HFFc6 (cell line): ENCODE measurements around the gene MIOX. TPM values are rescaled to one million over a fixed set of nuclear protein-coding genes. Genes with fewer than 3 reads are reported as not detected.

Experiments used
- DNase-seq: peaks from one replicate; pipeline ENCODE4 v3.0.0-alpha.2; 2018
- H3K27ac Mint-ChIP-seq: 2 replicates; pipeline ENCODE4 v1.8.0; 2020; ENCODE audit warnings: mild to moderate bottlenecking, mixed read lengths
- H3K27me3 Mint-ChIP-seq: 2 replicates; pipeline ENCODE4 v1.8.0; 2021; ENCODE audit warnings: mild to moderate bottlenecking, moderate library complexity, mixed read lengths; ENCODE audit not compliant: insufficient read depth
- H3K36me3 Mint-ChIP-seq: 2 replicates; pipeline ENCODE4 v1.8.0; 2021; ENCODE audit warnings: low read depth, mixed read lengths
- H3K4me1 Mint-ChIP-seq: 2 replicates; pipeline ENCODE4 v1.8.0; 2020; ENCODE audit warnings: low read depth, mixed read lengths
- H3K4me3 Mint-ChIP-seq: 2 replicates; pipeline ENCODE4 v1.8.0; 2020; ENCODE audit warnings: mild to moderate bottlenecking, moderate library complexity, mixed read lengths
- H3K9me3 Mint-ChIP-seq: 2 replicates; pipeline ENCODE4 v1.8.0; 2020; ENCODE audit warnings: mild to moderate bottlenecking, mixed read lengths
- CTCF ChIP-seq: fragments of 200-600 bp; sonication (generic); IDR thresholded peaks from 2 replicates; pipeline ENCODE4 v1.5.0; 2021; ENCODE audit warnings: antibody characterized with exemption, mild to moderate bottlenecking
- total RNA-seq, 6 experiments: library from RNA; stranded (reverse); fragmentation: NEBNext Ultra II Directional; extraction: Animal tissue kit (Norgen Biotek cat#: 25700); gene quantifications; 2 replicates in 1 of 6; 3 replicates in 5 of 6; pipeline ENCODE4 v1.2.3, GENCODE V29; 2021

The MIOX gene
- total RNA-seq, 6 experiments from 2014 or later = not detected

GRCh38 chr22:50528682-50529415, 42.2 kb downstream of the MIOX start:
- H3K4me3 Mint-ChIP-seq = no peak overlapping the region
- H3K9me3 Mint-ChIP-seq = no peaks in the 10 kb centered on the region
- DNase-seq = no peak
- H3K27ac Mint-ChIP-seq = no peak overlapping the region
- peaks cover 19% of the 10 kb centered on the region for H3K4me1 Mint-ChIP-seq
- peaks cover 7% of the 10 kb centered on the region for H3K36me3 Mint-ChIP-seq
- no peak for TF ChIP-seq CTCF
- H3K27me3 Mint-ChIP-seq = peaks cover 15% of the 10 kb centered on the region

GRCh38 chr22:50529416-50529896, 42.8 kb downstream of the MIOX start:
- peaks cover 16% of the 10 kb centered on the region for H3K27me3 Mint-ChIP-seq
- no peak for TF ChIP-seq CTCF

GRCh38 chr22:50529897-50530579, 43.4 kb downstream of the MIOX start, which contains the start of gene TYMP:
Gene TYMP, minus strand, starts transcription at chr22:50530012. Its CDS starts 303 bp downstream, at chr22:50529709.
- H3K4me3 Mint-ChIP-seq = no peak within 1 kb of the TSS
- peaks cover 9% of the 10 kb centered on the region for H3K4me1 Mint-ChIP-seq
- no peak for DNase-seq
- no peak for TF ChIP-seq CTCF
- H3K27ac Mint-ChIP-seq = no peak within 1 kb of the TSS
- no peaks in the 10 kb centered on the region for H3K9me3 Mint-ChIP-seq
- H3K36me3 Mint-ChIP-seq = no peaks in the 10 kb centered on the region
- peaks cover 18% of the 10 kb centered on the region for H3K27me3 Mint-ChIP-seq

More at GRCh38 chr22:50529416-50529896, 42.8 kb downstream of the MIOX start:
- peaks cover 15% of the 10 kb centered on the region for H3K4me1 Mint-ChIP-seq
- no peak overlapping the region for H3K4me3 Mint-ChIP-seq
- H3K27ac Mint-ChIP-seq = no peak overlapping the region
- H3K36me3 Mint-ChIP-seq = peaks cover 5% of the 10 kb centered on the region
- H3K9me3 Mint-ChIP-seq = no peaks in the 10 kb centered on the region
- no peak for DNase-seq

- H3K4me1 Mint-ChIP-seq = peaks cover 9% of the 10 kb centered on the region
- no peak overlapping the region for H3K4me3 Mint-ChIP-seq
- H3K27ac Mint-ChIP-seq = no peak overlapping the region
- no peaks in the 10 kb centered on the region for H3K9me3 Mint-ChIP-seq
- DNase-seq = no peak
- TF ChIP-seq CTCF = no peak
- no peaks in the 10 kb centered on the region for H3K36me3 Mint-ChIP-seq
- H3K27me3 Mint-ChIP-seq = peaks cover 18% of the 10 kb centered on the region
Measured at GRCh38 chr22:50530580-50530876, 43.9 kb downstream of the MIOX start.

- peaks cover 18% of the 10 kb centered on the region for H3K27me3 Mint-ChIP-seq
- DNase-seq = no peak
- peak overlapping the region; percentile 75 for H3K4me3 Mint-ChIP-seq
- H3K27ac Mint-ChIP-seq = peak overlapping the region; percentile 78
- no peaks in the 10 kb centered on the region for H3K36me3 Mint-ChIP-seq
- H3K9me3 Mint-ChIP-seq = no peaks in the 10 kb centered on the region
- TF ChIP-seq CTCF = no peak
- peaks cover 9% of the 10 kb centered on the region for H3K4me1 Mint-ChIP-seq
Measured at GRCh38 chr22:50530877-50531545, 44.4 kb downstream of the MIOX start.
